ENCODE data around the gene PRKAG2. TPM values are rescaled to one million over a fixed set of nuclear protein-coding genes. Genes with fewer than 3 reads are reported as not detected.

Gene PRKAG2
- total and polyA plus RNA-seq, 8 donors: 19.9 to 302 (median 60.9) TPM

DNA sequence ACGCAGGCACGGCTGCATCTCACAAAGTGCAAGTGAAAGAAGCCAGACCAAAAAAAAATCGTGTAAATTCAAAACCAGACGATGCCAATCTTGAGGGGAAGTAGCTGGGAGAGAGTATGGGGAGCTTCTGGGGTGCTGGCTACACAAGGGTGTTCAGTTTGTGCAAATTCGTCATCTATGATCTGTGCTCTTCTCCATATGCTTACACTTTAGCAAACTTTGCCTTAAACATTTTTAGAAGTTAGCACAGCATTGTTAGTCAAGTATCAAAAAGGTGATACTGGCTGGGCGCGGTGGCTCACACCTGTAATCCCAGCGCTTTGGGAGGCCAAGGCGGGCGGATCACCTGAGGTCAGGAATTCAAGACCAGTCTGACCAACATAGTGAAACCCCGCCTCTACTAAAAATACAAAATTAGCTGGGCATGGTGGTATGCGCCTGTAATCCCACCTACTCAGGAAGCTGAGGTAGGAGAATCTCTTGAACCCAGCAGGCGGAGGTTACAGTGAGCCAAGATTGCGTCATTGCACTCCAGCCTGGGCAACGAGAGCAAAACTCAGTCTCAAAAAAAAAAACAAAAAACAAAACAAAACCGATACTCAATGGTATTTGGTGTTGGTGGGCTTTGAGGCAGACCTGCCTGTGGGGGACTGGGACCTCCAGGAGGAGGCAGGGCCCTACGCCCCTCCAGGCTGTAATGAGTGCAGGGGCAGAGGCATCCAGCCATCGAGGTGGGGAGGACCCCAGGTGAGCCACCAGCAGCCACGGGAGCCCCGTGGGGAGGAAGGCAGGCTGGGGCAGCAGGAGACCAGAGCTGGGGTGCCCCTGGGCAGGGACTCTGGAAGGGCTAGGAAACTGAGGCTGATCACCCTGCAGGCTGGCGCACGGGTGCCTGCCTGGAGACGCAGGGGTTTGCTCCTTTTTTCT, 150.0 kb downstream of the PRKAG2 start:
- Histone ChIP-seq H3K27ac (peak overlapping the region in 3 of 5 donors; percentile 11 to 71 (median 33)), H3K27me3 (no peaks in the 10 kb centered on the region), H3K4me1 (peaks cover 13 to 33% (median 22%) of the 10 kb centered on the region in 4 donors), H3K36me3 (peaks cover 0 to 4% (median 0%) of the 10 kb centered on the region in 4 donors), H3K9me3 (no peaks in the 10 kb centered on the region), H3K4me3 (no peak overlapping the region)
- DNase-seq: no peak
- no peak for TF ChIP-seq EP300 (IDR thresholded peaks at IDR 0.05)
- WGBS, 5 donors: 79 to 88% (median 83%) methylated on average over 22 to 23 of the region's 23 CpGs
- intact Hi-C loops (cut with DNase I; ENCODE audit: low total_unique reads): no loop called here

DNA sequence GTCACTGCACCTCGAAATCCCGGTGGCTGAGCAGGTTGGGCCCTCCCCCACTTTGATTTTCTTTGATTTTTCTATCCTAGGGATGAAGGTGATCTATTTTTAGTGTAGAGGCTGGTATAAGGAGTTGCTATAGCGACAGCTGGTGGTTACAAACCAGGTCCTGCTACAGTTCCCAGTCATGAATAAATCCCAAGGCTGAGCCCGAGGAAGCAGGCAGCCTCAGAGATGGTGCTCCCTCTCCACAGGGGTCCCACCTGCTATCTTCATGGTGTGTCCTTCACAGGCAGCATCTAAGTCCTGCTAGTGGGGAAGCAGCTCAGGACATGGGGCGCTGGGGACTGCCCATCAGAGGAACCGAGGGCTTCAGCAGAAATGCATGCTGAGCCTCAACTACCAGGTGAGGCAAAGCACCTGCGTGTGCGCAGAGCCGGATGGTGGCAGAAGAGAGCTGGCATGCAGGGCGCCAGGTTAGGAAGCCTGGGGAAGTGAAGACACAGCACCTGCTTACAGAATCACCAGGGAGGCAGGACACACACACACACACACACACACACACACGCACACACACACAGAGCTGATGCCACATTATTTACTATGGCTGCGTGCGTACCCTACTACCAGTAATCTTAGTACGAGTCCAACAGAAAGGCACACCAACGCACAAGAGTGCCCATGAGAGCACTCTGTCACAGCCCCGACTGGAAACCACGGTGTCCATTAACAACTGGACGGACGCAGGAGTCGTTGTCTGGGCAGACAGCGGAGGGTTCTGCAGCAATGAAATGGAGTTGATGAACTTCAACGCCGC, 150.9 kb downstream of the PRKAG2 start:
- Histone ChIP-seq H3K27ac (no peak overlapping the region), H3K4me1 (peaks cover 18 to 41% (median 29%) of the 10 kb centered on the region in 4 donors), H3K9me3 (no peaks in the 10 kb centered on the region), H3K27me3 (no peaks in the 10 kb centered on the region), H3K4me3 (no peak overlapping the region), H3K36me3 (no peaks in the 10 kb centered on the region)
- intact Hi-C loops (cut with DNase I; ENCODE audit: low total_unique reads): no loop called here
- TF ChIP-seq, protein P1, sequence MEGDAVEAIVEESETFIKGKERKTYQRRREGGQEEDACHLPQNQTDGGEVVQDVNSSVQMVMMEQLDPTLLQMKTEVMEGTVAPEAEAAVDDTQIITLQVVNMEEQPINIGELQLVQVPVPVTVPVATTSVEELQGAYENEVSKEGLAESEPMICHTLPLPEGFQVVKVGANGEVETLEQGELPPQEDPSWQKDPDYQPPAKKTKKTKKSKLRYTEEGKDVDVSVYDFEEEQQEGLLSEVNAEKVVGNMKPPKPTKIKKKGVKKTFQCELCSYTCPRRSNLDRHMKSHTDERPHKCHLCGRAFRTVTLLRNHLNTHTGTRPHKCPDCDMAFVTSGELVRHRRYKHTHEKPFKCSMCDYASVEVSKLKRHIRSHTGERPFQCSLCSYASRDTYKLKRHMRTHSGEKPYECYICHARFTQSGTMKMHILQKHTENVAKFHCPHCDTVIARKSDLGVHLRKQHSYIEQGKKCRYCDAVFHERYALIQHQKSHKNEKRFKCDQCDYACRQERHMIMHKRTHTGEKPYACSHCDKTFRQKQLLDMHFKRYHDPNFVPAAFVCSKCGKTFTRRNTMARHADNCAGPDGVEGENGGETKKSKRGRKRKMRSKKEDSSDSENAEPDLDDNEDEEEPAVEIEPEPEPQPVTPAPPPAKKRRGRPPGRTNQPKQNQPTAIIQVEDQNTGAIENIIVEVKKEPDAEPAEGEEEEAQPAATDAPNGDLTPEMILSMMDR (IDR thresholded peaks at IDR 0.05): no peak
- TF ChIP-seq POLR2A (IDR thresholded peaks at IDR 0.05) (no peak), EP300 (IDR thresholded peaks at IDR 0.05) (no peak), POLR2AphosphoS5 (IDR thresholded peaks at IDR 0.05) (no peak)
- DNase-seq: peak in 1 of 2 donors; percentile 39
- WGBS, 5 donors: 78 to 89% (median 86%) methylated on average over 21 to 23 of the region's 23 CpGs

DNA sequence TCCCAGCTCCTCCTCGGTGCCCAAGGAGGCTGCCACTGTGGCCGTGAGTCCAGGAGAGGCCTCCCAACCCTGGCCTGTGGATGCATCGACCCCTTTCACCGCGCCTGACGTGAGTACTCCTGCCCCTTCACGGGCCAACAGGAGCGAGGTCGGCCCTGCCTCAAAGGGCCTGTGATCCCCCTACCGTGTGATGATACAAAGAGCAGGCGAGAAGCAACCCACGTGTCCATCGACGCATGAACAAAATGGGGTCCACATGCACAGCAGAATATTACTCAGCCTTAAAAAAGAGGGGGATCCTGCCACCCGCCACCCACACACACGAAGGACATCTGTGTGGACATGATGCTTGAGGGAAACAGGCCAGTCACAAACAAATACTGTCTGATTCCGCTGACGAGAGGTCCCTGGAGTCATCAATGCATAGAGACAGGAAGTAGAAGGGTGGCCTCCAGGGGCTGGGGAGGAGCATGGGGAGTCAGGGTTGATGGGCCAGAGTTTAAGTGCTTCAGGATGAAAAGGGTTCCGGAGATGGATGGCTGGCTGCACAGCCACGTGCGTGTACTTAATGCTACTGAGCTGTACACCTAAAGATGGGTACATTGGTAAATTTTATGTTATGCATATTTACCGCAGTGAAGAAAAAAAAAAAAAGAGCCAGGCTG, 151.9 kb downstream of the PRKAG2 start:
- 86 to 96% (median 93%) methylated on average over 19 to 22 of the region's 22 CpGs for WGBS, 5 donors
- H3K4me1 ChIP-seq: peaks cover 18 to 50% (median 34%) of the 10 kb centered on the region in 4 donors
- H3K4me3 ChIP-seq: no peak overlapping the region
- no peaks in the 10 kb centered on the region for H3K36me3 ChIP-seq
- DNase-seq: no peak
- H3K27me3 ChIP-seq: no peaks in the 10 kb centered on the region
- H3K9me3 ChIP-seq: no peaks in the 10 kb centered on the region
- H3K27ac ChIP-seq: no peak overlapping the region
- intact Hi-C loops (cut with DNase I; ENCODE audit: low total_unique reads): no loop called here
- TF ChIP-seq EP300 (IDR thresholded peaks at IDR 0.05): no peak
- no peak for TF ChIP-seq POLR2A (IDR thresholded peaks at IDR 0.05)
- TF ChIP-seq, protein P1 (IDR thresholded peaks at IDR 0.05): no peak
- TF ChIP-seq POLR2AphosphoS5 (IDR thresholded peaks at IDR 0.05): no peak

DNA sequence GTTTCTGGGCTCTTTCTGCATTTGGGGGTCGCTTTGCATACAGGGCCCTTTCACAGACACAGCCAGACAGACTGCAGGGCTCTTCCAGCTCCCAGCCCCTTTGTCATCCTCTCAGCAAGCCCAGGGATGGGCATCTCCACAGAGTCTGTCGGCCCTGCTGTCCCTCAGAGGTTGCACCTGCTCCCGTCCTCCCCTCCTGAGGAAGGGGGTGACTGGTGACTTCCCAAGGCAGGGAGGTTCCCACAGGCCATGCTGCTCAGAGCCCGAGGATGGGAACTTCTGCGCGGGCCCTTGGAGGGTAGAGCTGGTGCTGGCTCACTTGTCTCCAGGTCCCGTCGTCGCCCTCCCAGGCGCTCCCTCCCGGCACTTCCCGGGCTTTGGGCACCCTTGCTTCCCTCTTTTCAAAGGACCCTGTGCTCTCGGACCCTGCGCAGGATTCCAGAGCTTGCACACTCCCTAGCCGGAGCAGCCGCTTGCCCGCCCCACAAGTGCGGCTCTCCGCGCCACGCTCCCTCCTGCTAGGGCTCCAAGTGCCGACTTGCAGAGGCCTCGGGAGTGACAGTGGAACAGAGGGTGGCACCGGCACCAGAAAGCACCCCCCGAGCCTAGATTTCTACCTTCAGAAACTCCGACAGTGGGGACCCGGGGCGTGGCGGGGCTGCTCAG, 152.5 kb downstream of the PRKAG2 start:
- intact Hi-C loops (cut with DNase I; ENCODE audit: low total_unique reads): no loop called here
- Histone ChIP-seq H3K4me3 (no peak overlapping the region), H3K9me3 (no peaks in the 10 kb centered on the region), H3K27ac (no peak overlapping the region), H3K4me1 (peaks cover 18 to 57% (median 34%) of the 10 kb centered on the region in 4 donors), H3K27me3 (no peaks in the 10 kb centered on the region), H3K36me3 (no peaks in the 10 kb centered on the region)
- 93 to 97% (median 95%) methylated on average over 26 to 29 of the region's 29 CpGs for WGBS, 5 donors
- DNase-seq: no peak
- no peak for TF ChIP-seq POLR2AphosphoS5 (IDR thresholded peaks at IDR 0.05)
- TF ChIP-seq EP300 (IDR thresholded peaks at IDR 0.05): no peak
- TF ChIP-seq, protein P1 (IDR thresholded peaks at IDR 0.05): no peak
- no peak for TF ChIP-seq POLR2A (IDR thresholded peaks at IDR 0.05)
